ENCODE measurements around the gene SHC3.
A peak's percentile ranks its signal among the peaks of the same experiment; 100 is the strongest.

SHC3 gene

DNA sequence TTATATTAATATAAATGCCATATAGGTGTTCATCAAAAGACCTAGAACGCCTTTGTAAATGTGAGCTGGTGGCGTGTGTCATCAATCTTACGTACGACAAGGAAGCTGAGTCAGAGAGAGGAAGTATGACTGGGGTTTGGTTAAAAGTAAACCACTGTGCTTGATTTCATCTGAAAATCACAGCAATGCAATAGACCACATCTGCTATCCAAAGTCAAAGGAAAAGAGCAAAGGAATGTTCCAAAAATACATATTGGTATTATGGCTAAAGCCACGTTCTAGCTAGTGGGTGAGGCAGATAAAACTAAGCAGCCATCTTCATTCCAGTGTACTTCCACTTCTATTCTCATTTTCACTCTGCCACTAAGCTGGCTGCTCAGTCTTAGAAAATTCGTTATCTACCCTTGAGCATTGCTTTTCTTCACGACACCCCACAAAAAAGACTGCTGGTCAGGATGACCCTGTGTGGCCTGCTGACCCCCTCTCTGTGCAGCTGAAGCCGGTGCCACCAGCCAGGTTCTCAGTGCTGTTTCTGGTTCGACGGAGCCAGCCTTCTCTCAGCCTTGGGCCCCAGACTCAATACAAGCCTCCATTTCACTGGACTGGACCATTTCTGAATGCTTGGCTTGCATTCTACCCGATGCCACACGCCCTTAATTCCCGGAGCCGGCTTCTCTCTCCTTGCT lies 23.8 kb downstream of the SHC3 start:
- peak; percentile 89 for DNase-seq (ENCODE audit: low read depth)

- DNase-seq (ENCODE audit: low read depth) = no peak
Measured at GRCh38 chr9:89154218-89154617, 24.4 kb downstream of the SHC3 start.

DNA sequence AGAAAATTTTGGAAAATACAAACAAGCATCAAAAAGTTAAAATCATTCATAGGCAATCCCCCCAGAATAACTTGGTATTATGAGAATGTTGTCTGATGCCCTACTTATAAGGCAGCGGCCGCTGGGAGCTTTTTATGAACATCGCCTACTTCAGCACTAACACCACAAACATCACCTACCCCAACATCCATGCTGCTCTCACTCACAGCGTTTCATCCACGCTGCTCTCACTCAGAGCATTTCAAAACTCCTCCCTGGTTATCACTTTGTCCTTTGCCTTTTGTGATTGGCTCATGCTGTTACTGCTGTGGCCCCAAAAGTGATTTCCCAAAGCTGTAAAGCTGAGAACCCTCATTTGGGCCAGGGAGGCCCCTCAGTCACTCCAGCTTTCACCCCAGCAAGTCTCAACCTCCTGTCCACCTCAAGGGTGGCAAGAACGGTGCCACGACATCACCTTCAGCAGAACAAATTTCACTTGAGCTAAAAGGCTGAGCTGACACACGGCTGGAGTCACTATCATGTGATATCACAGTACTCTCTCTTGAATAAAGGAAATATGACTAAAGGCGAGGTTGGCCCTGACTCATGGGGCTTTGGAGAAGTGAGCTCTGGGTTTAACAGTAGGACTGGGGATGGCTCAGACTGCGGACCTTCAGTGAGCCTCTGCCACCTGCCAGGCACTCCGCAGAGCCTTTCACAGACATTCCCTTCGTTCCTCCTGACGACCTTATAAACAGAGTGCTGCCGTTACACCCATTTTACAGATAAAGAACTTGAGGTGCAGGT lies 25.2 kb downstream of the SHC3 start:
- peak; percentile 74 for DNase-seq (ENCODE audit: low read depth)

GRCh38 chr9:89149726-89150125 lies 28.9 kb downstream of the SHC3 start:
- DNase-seq (ENCODE audit: low read depth) = peak; percentile 81

- no peak for DNase-seq (ENCODE audit: low read depth)
Measured at GRCh38 chr9:89145097-89145496, 33.5 kb downstream of the SHC3 start.

GRCh38 chr9:89144238-89144637 lies 34.4 kb downstream of the SHC3 start:
- DNase-seq (ENCODE audit: low read depth) = no peak

DNA sequence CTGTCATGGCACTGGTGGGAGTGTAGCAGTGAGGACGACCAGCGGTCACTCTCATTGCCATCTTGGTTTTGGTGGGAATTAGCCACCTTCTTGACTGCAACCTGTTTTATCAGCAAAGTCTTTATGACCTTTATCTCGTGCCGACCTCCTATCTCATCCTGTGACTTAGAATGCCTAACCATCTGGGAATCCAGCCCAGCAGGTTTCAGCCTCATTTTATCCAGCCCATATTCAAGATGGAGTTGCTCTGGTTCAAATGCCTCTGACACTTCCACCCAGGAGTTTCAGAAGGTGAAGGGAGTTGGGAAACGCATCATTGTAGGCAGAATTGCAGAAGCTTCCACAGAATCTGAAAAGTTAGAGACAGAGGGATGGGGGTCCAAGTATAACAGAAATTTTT lies 35.4 kb downstream of the SHC3 start:
- DNase-seq (ENCODE audit: low read depth) = no peak

DNA sequence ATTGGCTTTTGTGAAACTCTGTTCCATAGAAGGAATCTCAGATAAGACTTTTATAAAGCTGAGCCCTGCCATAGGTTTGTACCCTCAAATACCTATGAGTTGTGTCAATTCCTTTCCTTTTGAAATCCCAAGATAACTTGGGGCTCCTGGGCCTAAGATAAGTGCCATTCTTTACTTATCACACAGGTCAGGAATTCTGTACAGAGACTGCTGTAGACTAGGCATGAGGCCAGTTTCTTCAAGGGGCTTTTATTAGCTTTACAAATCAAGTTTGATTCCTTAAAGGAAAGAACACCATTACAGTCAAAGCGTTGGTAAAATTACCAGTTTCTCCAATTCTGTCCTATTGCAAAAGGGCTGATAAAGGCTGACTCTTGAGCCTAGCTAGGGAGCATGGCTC lies 39.2 kb downstream of the SHC3 start:
- peak; percentile 78 for DNase-seq (ENCODE audit: low read depth)

DNA sequence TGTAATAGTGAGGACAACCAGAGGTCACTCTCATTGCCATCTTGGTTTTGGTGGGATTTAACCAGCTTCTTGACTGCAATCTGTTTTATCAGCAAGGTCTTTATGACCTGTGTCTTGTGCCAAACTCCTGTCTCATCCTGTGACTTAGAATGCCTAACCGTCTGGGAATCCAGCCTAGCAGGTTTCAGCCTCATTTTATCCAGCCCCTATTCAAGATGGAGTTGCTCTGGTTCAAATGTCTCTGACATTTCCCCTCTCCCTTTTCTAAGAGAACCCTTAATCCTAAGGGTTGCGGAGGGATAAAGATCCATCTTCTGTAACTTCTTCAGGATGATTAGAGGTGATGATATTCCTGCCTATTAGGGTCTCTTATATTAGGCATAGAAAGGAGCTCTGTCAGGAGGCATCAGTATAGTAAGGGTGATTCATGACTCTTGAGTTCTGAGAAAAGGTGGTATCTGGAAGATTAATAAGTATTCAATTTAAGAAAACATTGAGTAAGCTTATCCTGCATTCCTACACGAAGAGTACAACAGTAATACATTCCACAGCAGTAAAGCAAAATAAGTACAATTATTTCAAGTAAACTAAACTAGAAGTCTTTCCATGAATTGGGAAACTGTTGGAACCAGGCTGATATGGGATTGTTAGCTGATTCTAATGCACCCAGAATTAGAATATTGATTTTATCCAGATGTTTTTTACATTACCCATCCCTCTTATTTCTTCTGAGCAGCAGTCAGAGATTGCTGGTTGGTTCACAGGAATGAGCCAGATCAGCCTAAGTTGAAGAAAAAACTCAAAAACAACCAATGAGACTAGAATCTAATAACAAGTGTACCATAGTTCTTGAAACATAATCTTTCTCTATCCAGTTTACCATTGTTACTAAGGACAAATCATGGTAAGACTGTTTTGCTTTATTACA lies 39.9 kb downstream of the SHC3 start:
- peak; percentile 75 for DNase-seq (ENCODE audit: low read depth)

DNA sequence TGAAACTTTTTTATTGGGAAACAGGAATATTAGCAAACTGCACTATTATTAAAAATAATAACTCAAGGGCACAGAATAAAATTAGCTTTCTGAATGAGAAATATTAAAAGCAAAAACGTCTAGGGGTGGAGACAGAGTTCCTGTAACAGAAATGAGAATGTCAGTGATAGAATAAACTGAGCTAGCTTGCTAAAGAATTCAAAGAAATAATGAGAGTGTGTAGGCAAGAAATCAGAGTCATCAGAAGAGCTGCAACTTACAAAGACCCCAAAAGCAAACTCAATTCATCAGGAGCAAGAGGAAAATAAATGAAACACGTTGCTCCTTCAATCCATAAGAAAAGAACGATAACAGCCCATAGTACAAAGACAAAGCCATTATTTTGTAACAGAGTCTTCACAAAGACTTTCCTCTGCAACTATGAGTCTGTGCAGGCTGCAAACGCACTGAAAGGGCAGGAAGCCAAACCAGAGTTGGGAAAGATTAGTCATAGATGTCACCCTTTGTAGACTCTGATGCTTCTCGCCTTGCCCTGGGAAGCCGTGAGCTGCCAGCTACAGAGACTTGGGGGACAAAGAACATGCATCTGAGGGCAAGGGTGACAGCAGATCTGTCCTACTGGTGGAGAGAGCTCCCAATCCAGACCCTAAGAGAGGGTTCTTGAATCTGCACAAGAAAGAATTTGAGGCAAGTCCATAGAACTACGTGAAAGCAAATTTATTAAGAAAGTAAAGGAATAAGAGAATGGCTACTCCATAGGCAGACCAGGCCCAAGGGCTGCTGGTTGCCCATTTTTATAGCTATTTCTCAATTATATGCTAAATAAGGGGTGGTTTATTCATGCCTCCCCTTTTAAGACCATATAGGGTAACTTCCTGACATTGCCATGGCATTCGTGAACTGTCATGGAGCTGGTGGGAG lies 40.8 kb downstream of the SHC3 start:
- peak; percentile 95 for DNase-seq (ENCODE audit: low read depth)

DNA sequence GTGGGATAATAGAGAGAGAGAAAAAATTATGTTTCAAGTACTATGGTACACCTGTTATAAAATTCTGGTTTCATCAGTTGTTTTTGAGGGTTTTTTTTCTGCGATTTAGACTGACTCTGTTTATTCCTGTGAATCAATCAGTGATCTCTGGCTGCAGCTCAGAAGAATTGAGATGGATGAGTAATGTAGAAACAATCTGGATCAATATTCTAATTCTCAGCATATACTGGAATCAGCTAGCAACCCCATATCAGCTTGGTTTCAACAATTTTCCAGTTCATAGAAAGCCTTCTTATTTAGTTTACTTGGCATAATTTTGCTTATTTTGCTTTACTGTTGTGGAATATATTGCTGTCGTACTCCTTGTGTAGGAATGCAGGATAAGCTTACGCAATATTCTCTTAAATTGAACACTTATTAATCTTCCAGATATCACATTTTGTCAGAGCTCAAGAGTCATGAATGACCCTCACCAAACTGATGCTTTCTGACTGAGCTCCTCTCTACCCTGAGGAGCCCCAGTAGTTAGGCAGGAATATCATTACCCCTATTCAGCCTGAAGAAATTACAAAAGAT lies 42.9 kb downstream of the SHC3 start:
- DNase-seq (ENCODE audit: low read depth) = peak; percentile 31

GRCh38 chr9:89134709-89135108 lies 43.9 kb downstream of the SHC3 start:
- DNase-seq (ENCODE audit: low read depth) = no peak

GRCh38 chr9:89122949-89123348 lies 55.7 kb downstream of the SHC3 start:
- peak; percentile 66 for DNase-seq (ENCODE audit: low read depth)

- no peak for DNase-seq (ENCODE audit: low read depth)
Measured at GRCh38 chr9:89120704-89121103, 57.9 kb downstream of the SHC3 start.

GRCh38 chr9:89116805-89117192 lies 61.8 kb downstream of the SHC3 start:
- DNase-seq (ENCODE audit: low read depth) = no peak

GRCh38 chr9:89116064-89116804 lies 62.4 kb downstream of the SHC3 start:
- peak; percentile 96 for DNase-seq (ENCODE audit: low read depth)

GRCh38 chr9:89115426-89115825 lies 63.2 kb downstream of the SHC3 start:
- no peak for DNase-seq (ENCODE audit: low read depth)

- DNase-seq (ENCODE audit: low read depth) = no peak
Measured at GRCh38 chr9:89114741-89115140, 63.9 kb downstream of the SHC3 start.

DNA sequence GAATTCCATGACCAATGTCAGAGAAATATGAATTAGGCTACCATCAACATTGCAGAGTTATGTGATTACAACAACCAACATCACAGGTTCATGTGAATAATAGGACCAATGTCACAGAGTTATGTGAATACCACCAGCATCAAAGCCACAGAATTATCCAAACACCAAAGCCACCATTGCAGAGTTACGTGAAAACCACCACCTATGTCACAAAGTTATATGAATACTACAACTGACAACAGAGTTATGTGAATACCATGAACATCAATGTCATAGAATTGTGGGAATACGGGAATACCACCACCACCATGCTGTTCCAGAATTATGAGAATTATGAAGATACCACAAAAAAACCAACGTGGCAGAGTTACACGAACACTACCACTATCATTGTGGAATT lies 64.8 kb downstream of the SHC3 start:
- DNase-seq (ENCODE audit: low read depth) = no peak

DNA sequence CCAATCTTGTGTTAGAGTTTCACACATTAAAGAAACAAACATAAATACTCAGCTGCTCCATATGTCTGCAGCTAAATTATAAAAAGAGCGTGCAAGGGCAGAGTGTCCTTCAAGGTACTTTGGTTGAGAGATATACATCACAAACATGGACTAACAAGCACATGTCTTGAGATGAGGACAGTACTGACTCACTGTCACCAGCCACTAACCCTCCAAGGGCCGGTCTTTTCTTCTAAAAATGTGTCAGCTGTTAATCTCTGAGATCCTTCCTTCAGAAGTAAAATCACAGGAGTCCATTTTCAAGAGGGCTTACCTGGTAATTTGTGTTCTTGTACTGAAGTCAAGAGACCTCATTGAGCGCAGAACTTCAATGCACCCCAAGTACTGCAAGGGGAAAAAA lies 66.4 kb downstream of the SHC3 start:
- DNase-seq (ENCODE audit: low read depth) = no peak

All from amniotic epithelial cell (primary cell).